ENCODE data around the gene KMT5C. TPM values are rescaled to one million over a fixed set of nuclear protein-coding genes. Genes with fewer than 3 reads are reported as not detected.

The KMT5C gene
- total and polyA plus RNA-seq, 2 donors (not counting 1 experiment from before 2014, with no cell fraction given), result 22.2 to 23.6 TPM

DNA sequence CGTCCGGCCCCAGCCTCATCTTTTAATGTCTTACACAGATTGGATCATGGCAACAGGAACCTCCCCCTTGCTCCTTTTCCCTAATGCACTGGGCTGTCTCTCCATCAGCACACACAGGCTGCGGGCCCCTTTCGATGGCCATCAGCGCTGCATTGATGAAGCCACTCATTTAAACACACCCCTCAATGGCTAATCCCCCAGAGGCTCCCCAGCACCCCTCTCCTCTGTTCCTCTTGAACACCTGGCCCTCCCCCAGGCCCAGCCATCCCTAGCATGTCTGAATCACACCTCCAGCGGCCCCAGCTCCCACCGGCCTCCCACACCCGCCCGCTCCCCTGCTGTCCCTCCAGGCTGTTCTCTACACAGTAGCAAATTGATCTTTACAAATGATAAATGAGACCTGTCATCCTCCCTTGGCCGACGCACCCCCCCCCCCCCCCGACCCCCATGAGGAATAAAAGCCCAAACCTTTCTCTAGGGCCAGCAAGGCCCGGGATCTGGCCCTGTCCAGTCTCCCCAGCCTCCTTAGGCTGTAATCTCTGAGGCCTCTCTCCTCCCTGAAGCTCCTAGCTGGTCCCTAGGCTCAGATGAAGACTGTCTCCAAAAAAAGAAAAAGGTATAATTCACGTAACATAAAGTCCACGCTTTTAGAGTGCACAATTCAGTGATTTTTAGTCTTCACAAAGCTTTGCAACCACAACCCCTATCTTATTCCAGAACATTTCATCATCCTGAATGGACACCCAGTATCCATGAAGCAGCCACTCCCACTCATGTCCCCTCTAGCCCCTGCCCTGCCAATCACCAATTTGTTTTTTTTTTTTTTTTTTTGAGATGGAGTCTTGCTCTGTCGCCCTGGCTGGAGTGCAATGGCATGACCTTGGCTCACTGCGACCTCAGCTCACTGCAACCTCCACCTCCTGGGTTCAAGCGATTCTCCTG, 53.4 kb downstream of the KMT5C start:
- no peak overlapping the region for H2AFZ ChIP-seq (ENCODE audit: insufficient read depth, low read depth, low read length, poor library complexity, severe bottlenecking)
- Mint-ChIP-seq H3K4me1 (peaks cover 24% of the 10 kb centered on the region), H3K27ac (no peak overlapping the region), H3K4me3 (no peak overlapping the region), H3K9me3 (ENCODE audit: insufficient read depth) (no peaks in the 10 kb centered on the region), H3K27me3 (no peaks in the 10 kb centered on the region)
- H3K4me1 ChIP-seq (ENCODE audit: control insufficient read depth in 2 of 2, insufficient read depth in 2 of 2, low read length in 2 of 2), result peaks cover 9 to 15% of the 10 kb centered on the region in 2 donors
- no peak for ATAC-seq (ENCODE audit: low read depth)
- WGBS (ENCODE audit: insufficient coverage), result 90% methylated on average over 14 of the region's 18 CpGs
- H3K9ac ChIP-seq (ENCODE audit: low read length), result no peak overlapping the region
- H4K20me1 ChIP-seq (ENCODE audit: control insufficient read depth, insufficient read depth, low read length, poor library complexity, severe bottlenecking), result peaks cover 42% of the 10 kb centered on the region
- H3K4me2 ChIP-seq (replicated peaks; ENCODE audit: low read depth, low read length, poor library complexity, severe bottlenecking), result no peak overlapping the region
- TF ChIP-seq EZH2 (IDR thresholded peaks at IDR 0.05; ENCODE audit: borderline replicate concordance, insufficient read depth, low read depth, low read length, poor library complexity, severe bottlenecking), result no peak
- TF ChIP-seq CTCF (IDR thresholded peaks at IDR 0.05), result no peak
- POLR2A ChIA-PET, result interaction anchor here (0.6 to 1.6 kb wide), 4 partner anchors 14 to 462 kb away, joined by 3 to 21 read pairs (median 4); partner anchors contain the start of gene UBE2S
- CTCF ChIA-PET, result interaction anchor here (1.1 kb wide), 1 partner anchor 9 kb away, joined by 3 read pairs; the partner anchor contains the start of gene TMEM238
- H3K9me3 ChIP-seq (ENCODE audit: control extremely low read depth in 1 of 3, control insufficient read depth in 2 of 3, insufficient read depth in 1 of 3, low read length in 2 of 3), result no peaks in the 10 kb centered on the region
- H3K27ac ChIP-seq (ENCODE audit: low read length in 2 of 2), result no peak overlapping the region
- H3K27me3 ChIP-seq (replicated peaks in 1 of 4; ENCODE audit: control extremely low read depth in 1 of 4, control insufficient read depth in 3 of 4, insufficient read depth in 4 of 4, low read length in 3 of 4), result no peaks in the 10 kb centered on the region
- peaks cover 3 to 34% of the 10 kb centered on the region in 2 experiments for H3K36me3 ChIP-seq (replicated peaks in 1 of 2; ENCODE audit: control extremely low read depth in 1 of 2, control insufficient read depth in 1 of 2, extremely low read depth in 1 of 2, insufficient read depth in 2 of 2, low read length in 1 of 2)
- intact Hi-C loops (cut with micrococcal nuclease), result no loop called here
- DNase-seq, result no peak
- H3K79me2 ChIP-seq (ENCODE audit: control insufficient read depth, insufficient read depth, low read length), result peaks cover 12% of the 10 kb centered on the region
- no peak overlapping the region for H3K4me3 ChIP-seq (ENCODE audit: control extremely low read depth in 1 of 5, extremely low read depth in 1 of 5, insufficient read depth in 1 of 5, low read depth in 2 of 5, low read length in 4 of 5)

Other genes with a start within 250 kb of the KMT5C start
- gene PPP1R12C, start 222.2 kb upstream of the KMT5C start, total RNA-seq, result 174 and 179 TPM in 2 replicates
- 145 and 231 TPM in 2 replicates for gene PPP1R12C, start 222.2 kb upstream of the KMT5C start, polyA plus RNA-seq
- gene TNNT1, start 190.7 kb upstream of the KMT5C start, total RNA-seq, result not detected in 2 replicates
- not detected in 2 replicates for gene TNNT1, start 190.7 kb upstream of the KMT5C start, polyA plus RNA-seq
- not detected in 2 replicates for gene TNNI3, start 182.1 kb upstream of the KMT5C start, total RNA-seq
- not detected in 2 replicates for gene TNNI3, start 182.1 kb upstream of the KMT5C start, polyA plus RNA-seq
- gene DNAAF3, start 173.3 kb upstream of the KMT5C start, total RNA-seq, result not detected in 2 replicates
- not detected in 2 replicates for gene DNAAF3, start 173.3 kb upstream of the KMT5C start, polyA plus RNA-seq
- 0.94 and 1.2 TPM in 2 replicates for gene SYT5, start 159.6 kb upstream of the KMT5C start, total RNA-seq
- 0.27 and 1.5 TPM in 2 replicates for gene SYT5, start 159.6 kb upstream of the KMT5C start, polyA plus RNA-seq
- gene PTPRH, start 130.4 kb upstream of the KMT5C start, total RNA-seq, result not detected in 2 replicates
- not detected in 2 replicates for gene PTPRH, start 130.4 kb upstream of the KMT5C start, polyA plus RNA-seq
- 19.4 and 20.7 TPM in 2 replicates for gene TMEM86B, start 111.1 kb upstream of the KMT5C start, total RNA-seq
- 13.6 and 14.5 TPM in 2 replicates for gene TMEM86B, start 111.1 kb upstream of the KMT5C start, polyA plus RNA-seq
- gene PPP6R1, start 80.9 kb upstream of the KMT5C start, total RNA-seq, result 193 and 195 TPM in 2 replicates
- 122 and 125 TPM in 2 replicates for gene PPP6R1, start 80.9 kb upstream of the KMT5C start, polyA plus RNA-seq
- 15.6 and 18.2 TPM in 2 replicates for gene HSPBP1, start 59.8 kb upstream of the KMT5C start, total RNA-seq
- 18.9 and 19.0 TPM in 2 replicates for gene HSPBP1, start 59.8 kb upstream of the KMT5C start, polyA plus RNA-seq
- 0.94 and 1.7 TPM in 2 replicates for gene BRSK1, start 55.9 kb upstream of the KMT5C start, total RNA-seq
- gene BRSK1, start 55.9 kb upstream of the KMT5C start, polyA plus RNA-seq, result 1.4 and 4.0 TPM in 2 replicates
- not detected in 2 replicates for gene TMEM150B, start 14.5 kb upstream of the KMT5C start, total RNA-seq
- 1.4 TPM in 1 of 2 replicates, not detected in the other for gene TMEM150B, start 14.5 kb upstream of the KMT5C start, polyA plus RNA-seq
- gene COX6B2, start 14.8 kb downstream of the KMT5C start, total RNA-seq, result not detected in 2 replicates
- gene COX6B2, start 14.8 kb downstream of the KMT5C start, polyA plus RNA-seq, result 0.07 TPM in 1 of 2 replicates, not detected in the other
- gene GARIN5B, start 23.4 kb downstream of the KMT5C start, total RNA-seq, result not detected in 2 replicates
- not detected in 2 replicates for gene GARIN5B, start 23.4 kb downstream of the KMT5C start, polyA plus RNA-seq
- gene IL11, start 30.6 kb downstream of the KMT5C start, total RNA-seq, result not detected in 2 replicates
- 0.13 TPM in 1 of 2 replicates, not detected in the other for gene IL11, start 30.6 kb downstream of the KMT5C start, polyA plus RNA-seq
- not detected in 2 replicates for gene TMEM190, start 37.0 kb downstream of the KMT5C start, total RNA-seq
- gene TMEM190, start 37.0 kb downstream of the KMT5C start, polyA plus RNA-seq, result not detected in 2 replicates
- 4.3 and 4.7 TPM in 2 replicates for gene TMEM238, start 44.4 kb downstream of the KMT5C start, total RNA-seq
- 0.76 and 2.7 TPM in 2 replicates for gene TMEM238, start 44.4 kb downstream of the KMT5C start, polyA plus RNA-seq
- 2,397 and 2,578 TPM in 2 replicates for gene RPL28, start 46.1 kb downstream of the KMT5C start, total RNA-seq
- 4,661 and 8,441 TPM in 2 replicates for gene RPL28, start 46.1 kb downstream of the KMT5C start, polyA plus RNA-seq
- 20.6 and 29.0 TPM in 2 replicates for gene UBE2S, start 67.9 kb downstream of the KMT5C start, total RNA-seq
- 50.0 and 72.7 TPM in 2 replicates for gene UBE2S, start 67.9 kb downstream of the KMT5C start, polyA plus RNA-seq
- gene SHISA7, start 103.4 kb downstream of the KMT5C start, total RNA-seq, result not detected in 2 replicates
- gene SHISA7, start 103.4 kb downstream of the KMT5C start, polyA plus RNA-seq, result 0.06 TPM in 1 of 2 replicates, not detected in the other
- gene ISOC2, start 121.8 kb downstream of the KMT5C start, total RNA-seq, result 10.0 and 11.1 TPM in 2 replicates
- gene ISOC2, start 121.8 kb downstream of the KMT5C start, polyA plus RNA-seq, result 13.5 and 27.6 TPM in 2 replicates
- gene C19orf85, start 124.9 kb downstream of the KMT5C start, total RNA-seq, result not detected in 2 replicates
- not detected in 2 replicates for gene C19orf85, start 124.9 kb downstream of the KMT5C start, polyA plus RNA-seq
- 13.3 and 15.5 TPM in 2 replicates for gene ZNF628, start 136.7 kb downstream of the KMT5C start, total RNA-seq
- 18.3 and 28.6 TPM in 2 replicates for gene ZNF628, start 136.7 kb downstream of the KMT5C start, polyA plus RNA-seq
- gene NAT14, start 145.3 kb downstream of the KMT5C start, total RNA-seq, result 10.7 and 12.6 TPM in 2 replicates
- 15.1 and 23.2 TPM in 2 replicates for gene NAT14, start 145.3 kb downstream of the KMT5C start, polyA plus RNA-seq
- gene SSC5D, start 148.6 kb downstream of the KMT5C start, total RNA-seq, result 0.44 and 0.58 TPM in 2 replicates
- gene SSC5D, start 148.6 kb downstream of the KMT5C start, polyA plus RNA-seq, result 0.22 and 0.46 TPM in 2 replicates
- not detected in 2 replicates for gene SBK2, start 197.3 kb downstream of the KMT5C start, total RNA-seq
- gene SBK2, start 197.3 kb downstream of the KMT5C start, polyA plus RNA-seq, result not detected in 2 replicates
- gene SBK3, start 205.7 kb downstream of the KMT5C start, total RNA-seq, result not detected in 2 replicates
- gene SBK3, start 205.7 kb downstream of the KMT5C start, polyA plus RNA-seq, result not detected in 2 replicates
- gene ZNF579, start 241.0 kb downstream of the KMT5C start, total RNA-seq, result 10.3 and 10.8 TPM in 2 replicates
- 3.7 and 6.7 TPM in 2 replicates for gene ZNF579, start 241.0 kb downstream of the KMT5C start, polyA plus RNA-seq

Data from B cell (primary cell).